ENCODE results near the gene FADS2. TPM values are rescaled to one million over a fixed set of nuclear protein-coding genes. Genes with fewer than 3 reads are reported as not detected.

Gene FADS2
- total and polyA plus RNA-seq, 12 donors = 12.2 to 37.0 (median 23.5) TPM

DNA sequence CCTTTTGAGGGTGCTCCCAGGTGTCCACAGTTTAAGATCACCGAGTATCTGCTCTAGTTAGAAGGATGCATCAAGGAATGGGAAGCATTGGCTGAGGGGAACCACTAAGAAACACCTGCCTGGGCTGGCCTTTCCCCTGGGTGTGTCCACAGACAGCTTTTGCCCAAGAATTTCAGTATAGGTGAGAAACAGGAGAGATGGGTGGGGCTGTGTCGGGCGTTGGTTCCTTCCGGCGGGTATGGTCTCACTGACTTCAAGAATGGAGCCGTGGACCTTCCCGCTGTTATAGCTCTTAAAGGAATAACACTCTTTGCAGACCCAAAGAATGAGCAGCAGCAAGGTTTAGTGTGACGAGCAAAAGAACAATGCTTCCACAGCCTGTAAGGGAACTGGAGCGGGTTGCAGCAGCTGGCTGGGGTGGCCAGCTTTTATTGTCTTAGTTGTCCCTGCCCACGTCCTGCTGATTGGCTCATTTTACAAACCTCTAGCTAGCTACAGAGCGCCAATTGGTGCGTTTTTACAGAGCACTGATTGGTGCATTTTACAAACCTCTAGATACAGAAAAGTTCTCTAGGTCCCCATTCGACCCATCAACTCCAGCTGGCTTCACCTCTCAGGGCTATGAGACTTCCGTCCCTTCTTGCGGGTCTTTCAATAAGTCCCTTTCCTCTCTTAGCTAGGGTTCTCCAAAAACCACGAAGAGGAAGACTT, 13.7 kb upstream of the FADS2 start:
- WGBS, 2 donors = 76% methylated on average over 16 of the region's 16 CpGs
- Histone ChIP-seq H3K36me3 (peaks cover 0 to 41% (median 25%) of the 10 kb centered on the region in 9 donors), H3K9me3 (no peaks in the 10 kb centered on the region), H3K4me3 (peak overlapping the region in 9 of 10 donors; percentile 66 to 93 (median 77)), H3K4me1 (peaks cover 4 to 29% (median 10%) of the 10 kb centered on the region in 9 donors), H3K27me3 (peaks cover 0 to 9% (median 0%) of the 10 kb centered on the region in 7 donors), H3K27ac (peak overlapping the region; percentile 93 to 100 (median 99))
- TF ChIP-seq, protein P1, sequence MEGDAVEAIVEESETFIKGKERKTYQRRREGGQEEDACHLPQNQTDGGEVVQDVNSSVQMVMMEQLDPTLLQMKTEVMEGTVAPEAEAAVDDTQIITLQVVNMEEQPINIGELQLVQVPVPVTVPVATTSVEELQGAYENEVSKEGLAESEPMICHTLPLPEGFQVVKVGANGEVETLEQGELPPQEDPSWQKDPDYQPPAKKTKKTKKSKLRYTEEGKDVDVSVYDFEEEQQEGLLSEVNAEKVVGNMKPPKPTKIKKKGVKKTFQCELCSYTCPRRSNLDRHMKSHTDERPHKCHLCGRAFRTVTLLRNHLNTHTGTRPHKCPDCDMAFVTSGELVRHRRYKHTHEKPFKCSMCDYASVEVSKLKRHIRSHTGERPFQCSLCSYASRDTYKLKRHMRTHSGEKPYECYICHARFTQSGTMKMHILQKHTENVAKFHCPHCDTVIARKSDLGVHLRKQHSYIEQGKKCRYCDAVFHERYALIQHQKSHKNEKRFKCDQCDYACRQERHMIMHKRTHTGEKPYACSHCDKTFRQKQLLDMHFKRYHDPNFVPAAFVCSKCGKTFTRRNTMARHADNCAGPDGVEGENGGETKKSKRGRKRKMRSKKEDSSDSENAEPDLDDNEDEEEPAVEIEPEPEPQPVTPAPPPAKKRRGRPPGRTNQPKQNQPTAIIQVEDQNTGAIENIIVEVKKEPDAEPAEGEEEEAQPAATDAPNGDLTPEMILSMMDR (IDR thresholded peaks at IDR 0.05) = no peak
- DNase-seq (peak in 1 of 2 donors; percentile 58), ATAC-seq (peak in 6 of 8 donors; percentile 2 to 32 (median 6))
- intact Hi-C loops (cut with DNase I) = loop anchor here in 1 of 10 donors (10.0 kb wide), 1 partner anchor 50 kb away; no protein-coding TSS in a partner anchor

DNA sequence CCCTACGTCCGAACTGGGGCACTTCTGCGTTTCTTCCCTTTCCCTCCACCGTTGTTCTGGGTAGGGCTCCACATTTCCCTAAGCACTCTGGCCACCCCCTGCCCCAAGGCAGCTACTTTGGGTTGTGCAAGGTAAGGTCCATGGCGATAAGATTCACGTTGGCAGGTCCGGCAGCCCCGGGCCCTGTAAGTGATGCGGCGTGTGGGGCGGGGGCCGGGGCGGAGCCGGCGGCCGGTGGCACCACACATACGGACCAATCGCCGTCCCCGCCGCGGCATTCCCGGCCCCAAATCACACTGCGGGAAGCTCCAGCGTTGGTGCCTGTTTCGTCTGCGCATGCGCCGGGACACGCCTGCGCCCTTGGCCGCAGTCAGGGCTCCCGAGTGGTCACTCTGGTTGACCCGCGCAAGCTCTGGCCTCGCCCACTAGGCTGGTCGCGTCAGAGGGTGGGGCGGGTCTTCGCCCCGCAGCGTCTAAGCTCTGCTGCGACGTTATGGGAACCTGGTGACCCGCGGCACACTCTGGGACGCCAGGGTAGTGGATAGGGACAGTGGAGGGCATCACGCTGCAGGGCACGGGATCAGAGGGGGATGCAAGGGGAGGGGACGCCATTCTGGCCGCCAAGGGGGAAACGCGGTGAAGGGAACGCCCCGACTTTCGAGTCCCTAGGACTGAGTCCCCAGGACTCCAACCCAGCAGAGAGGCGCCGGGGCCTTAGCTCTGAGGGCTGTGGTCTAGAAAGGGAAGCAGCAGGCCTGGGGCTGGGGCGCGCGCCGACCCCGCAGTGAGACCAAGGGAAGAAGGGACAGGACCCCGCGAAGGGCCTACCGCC, 12.9 kb upstream of the FADS2 start:
- intact Hi-C loops (cut with DNase I) = loop anchor here in 7 of 10 donors (5.0 to 10.0 kb wide), 6 partner anchors 37 to 157 kb away; partner anchors contain the start of gene FADS3 (in 1 of the 7)
- peak overlapping the region; percentile 93 to 100 (median 99) for H3K27ac ChIP-seq
- peaks cover 4 to 29% (median 10%) of the 10 kb centered on the region in 9 donors for H3K4me1 ChIP-seq
- peak overlapping the region; percentile 50 to 93 (median 76) for H3K4me3 ChIP-seq
- WGBS, 2 donors = 1% methylated on average over 62 to 66 of the region's 66 CpGs
- TF ChIP-seq, protein P1 (IDR thresholded peaks at IDR 0.05) = no peak
- peaks cover 0 to 9% (median 0%) of the 10 kb centered on the region in 7 donors for H3K27me3 ChIP-seq
- H3K36me3 ChIP-seq = peaks cover 0 to 33% (median 20%) of the 10 kb centered on the region in 9 donors
- peak; percentile 95 to 98 (median 96) for ATAC-seq
- no peaks in the 10 kb centered on the region for H3K9me3 ChIP-seq
- DNase-seq = peak; percentile 98

DNA sequence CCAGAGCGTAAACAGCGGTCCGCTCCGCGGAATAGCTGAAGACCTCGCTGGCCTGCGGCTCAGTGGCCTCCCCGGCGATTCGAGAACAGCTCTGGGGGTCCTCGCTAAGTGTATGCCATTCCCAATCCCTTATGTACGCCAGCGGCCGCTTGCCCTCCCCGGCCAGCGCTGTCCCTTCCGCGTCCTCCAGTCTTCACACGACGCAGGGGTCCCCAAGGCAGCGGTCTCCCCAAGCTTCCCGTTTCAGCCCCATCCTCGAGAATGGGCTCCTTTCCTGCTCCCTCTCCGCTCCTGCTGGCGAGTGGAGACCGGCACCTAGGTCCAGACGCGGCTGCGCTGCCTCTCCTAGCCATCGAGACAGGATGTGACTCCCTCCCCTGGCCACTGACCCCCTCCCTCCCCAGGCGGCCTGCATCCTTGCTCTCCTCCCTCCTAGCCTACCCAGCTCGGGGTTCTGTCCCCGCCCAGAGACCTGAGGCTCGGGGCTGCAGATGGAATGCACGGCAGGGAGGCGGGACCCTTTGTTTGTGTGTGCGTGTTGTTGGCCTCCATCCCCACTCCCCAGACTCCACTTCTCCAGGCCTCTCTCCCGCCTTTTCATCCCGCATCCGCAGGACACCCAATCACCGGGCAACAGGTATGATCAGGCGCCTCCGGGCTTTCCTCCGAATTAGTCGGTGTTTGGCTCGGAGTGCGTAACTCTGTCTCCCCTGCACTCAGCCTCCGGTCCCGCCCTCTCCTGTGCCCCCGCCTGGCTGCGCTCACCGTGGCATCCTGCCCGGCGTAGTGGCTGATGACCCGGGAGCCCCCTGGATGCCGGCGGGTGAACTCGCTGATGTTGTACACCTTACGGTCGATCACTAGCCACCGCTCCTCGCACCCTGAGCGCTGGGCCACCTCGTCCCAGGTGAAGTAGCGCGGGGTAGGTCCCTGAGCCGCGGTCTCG, 12.0 kb upstream of the FADS2 start:
- Histone ChIP-seq H3K27me3 (peaks cover 0 to 9% (median 0%) of the 10 kb centered on the region in 7 donors), H3K4me1 (peaks cover 4 to 29% (median 10%) of the 10 kb centered on the region in 9 donors), H3K27ac (peak overlapping the region; percentile 93 to 100 (median 99)), H3K9me3 (no peaks in the 10 kb centered on the region), H3K4me3 (peak overlapping the region; percentile 50 to 93 (median 76)), H3K36me3 (peaks cover 0 to 24% (median 11%) of the 10 kb centered on the region in 9 donors)
- WGBS, 2 donors = 0% methylated on average over 69 of the region's 69 CpGs
- TF ChIP-seq, protein P1 (IDR thresholded peaks at IDR 0.05) = no peak
- peak; percentile 42 to 77 (median 62) for ATAC-seq
- intact Hi-C loops (cut with DNase I) = loop anchor here in 7 of 10 donors (2.0 to 10.0 kb wide), 7 partner anchors 15 to 156 kb away; partner anchors contain the start of gene FADS3 (in 1 of the 7)
- peak; percentile 73 to 81 for DNase-seq

Measured in heart right ventricle (tissue), 16 donors.